ENCODE data around the gene SQOR.
"Not testable (repeated sequence)": the region's sequence is repeated elsewhere in the genome, so short reads cannot be mapped to it uniquely, and the experiment has no call there.

SQOR gene

DNA sequence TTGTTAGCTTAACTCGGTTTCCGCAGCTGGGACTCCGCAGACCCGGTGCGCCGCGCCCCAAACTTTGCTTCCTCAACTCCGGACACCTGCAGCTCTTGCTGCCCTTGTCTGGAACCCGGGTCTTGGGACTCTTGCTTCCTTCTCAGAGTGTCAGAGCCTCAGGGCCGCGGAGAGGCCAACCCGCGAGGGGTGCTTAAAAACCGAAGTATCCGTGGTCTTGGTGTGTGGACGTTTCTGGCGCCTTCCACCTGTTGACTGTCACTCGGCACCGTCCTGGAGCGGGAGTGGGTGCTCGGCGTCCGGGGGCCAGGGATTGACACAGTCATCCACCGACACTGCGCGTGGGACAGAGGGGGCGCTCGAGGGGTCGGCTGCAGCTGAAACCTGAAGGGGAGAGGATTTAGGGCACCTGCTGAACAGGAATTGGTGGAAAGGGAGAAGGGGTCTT, 386 bp downstream of the SQOR start:
- DNase-seq = no peak

DNA sequence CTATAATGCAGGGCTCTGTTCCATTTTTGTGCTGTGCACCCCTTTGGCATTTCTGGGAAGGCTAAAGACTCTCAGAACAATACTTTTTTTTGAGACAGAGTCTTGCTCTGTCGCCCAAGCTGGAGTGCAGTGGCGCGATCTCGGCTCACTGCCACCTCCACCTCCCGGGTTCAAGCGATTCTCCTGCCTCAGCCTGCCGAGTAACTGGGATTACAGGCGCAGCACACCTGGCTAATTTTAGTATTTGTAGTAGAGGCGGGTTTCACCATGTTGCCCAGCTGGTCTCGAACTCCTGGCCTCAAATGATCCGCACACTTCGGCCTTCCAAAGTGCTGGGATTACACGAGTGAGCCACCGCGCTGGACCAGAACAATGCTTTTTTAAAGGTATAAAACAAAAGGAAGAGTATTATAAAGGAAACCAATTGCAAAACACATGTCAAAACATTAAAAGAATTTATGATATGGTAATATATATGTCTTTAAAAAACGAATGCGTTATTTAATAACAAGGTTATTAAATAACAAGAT, 999 bp downstream of the SQOR start:
- no peak for DNase-seq

DNA sequence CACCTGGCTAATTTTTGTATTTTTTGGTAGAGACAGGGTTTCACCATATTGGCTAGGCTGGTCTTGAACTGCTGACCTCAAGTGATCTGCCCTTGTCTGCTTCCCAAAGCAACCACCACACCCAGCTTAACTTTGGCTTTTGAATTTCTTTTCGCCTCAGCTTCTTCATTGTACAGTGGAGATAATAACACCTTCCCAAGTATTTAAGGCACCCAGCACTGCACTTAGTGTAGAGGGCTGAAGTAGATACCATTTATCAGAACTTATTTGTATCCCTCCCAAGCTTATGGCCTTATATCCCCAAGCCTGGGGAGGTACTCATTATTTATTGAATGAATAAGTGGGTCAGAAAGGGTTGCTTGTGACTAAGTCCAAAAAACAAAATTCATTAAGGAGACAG, 2.3 kb downstream of the SQOR start:
- DNase-seq = no peak

DNA sequence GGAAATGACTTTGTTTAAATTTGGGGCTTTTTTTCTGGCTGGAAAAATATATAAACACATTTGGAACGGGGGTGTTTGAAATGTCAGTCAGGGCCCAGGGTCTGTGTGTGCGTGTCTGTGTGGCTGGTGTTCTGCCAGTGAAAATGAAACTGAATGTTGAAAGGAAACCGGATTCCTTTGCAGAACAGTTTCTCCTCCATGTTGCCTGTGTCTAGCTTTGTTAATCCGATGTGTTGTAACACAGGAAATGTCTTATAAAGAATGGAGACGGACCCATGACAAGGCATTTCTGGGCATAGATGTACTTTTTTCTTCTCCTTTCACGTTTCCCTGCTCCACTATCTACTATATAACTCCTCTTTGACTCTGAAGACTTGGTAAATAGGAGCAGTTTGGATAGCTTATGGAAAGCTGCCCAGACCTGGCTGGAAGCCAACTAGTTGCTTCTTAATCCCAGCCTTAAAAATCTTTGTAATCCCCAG, 2.8 kb downstream of the SQOR start:
- no peak for DNase-seq

DNA sequence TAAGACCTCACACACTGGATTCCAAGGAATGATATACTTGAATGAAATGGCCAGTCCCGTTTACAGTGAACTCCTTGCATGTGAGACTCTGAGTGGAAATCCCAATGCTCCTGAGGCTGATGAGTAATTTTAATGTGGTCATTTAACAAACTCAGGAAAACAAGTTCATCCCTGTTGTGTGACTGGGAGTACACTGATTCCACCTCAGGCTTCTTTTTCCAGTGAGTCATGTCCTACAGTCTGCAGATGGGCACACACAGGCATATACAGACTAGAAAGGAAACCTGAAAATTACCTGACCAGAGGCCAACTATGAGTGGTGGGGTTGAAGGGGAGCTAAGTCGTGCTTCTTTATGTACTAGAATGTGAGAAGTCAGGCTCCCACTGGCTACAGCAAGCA, 5.8 kb downstream of the SQOR start:
- DNase-seq = no peak

DNA sequence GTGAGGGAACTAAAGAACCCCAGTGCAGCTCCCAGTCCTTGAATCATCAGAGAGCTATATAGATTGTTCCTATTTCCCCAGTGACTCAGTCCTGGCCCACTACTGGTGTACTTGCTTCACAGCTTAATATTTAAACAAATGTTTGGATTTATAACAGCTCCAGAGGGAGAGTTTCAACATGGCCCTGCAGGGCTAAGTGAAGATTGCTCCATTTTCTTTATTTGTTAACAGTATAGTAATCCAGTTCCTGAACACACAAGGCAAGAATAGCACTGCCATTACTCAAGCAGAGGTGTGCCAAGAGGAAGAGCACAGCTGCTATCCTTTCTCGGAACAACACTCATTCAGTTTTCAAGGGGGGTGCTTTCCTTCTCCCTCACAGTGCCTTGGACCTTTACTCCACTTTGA, 6.5 kb downstream of the SQOR start:
- DNase-seq = no peak

DNA sequence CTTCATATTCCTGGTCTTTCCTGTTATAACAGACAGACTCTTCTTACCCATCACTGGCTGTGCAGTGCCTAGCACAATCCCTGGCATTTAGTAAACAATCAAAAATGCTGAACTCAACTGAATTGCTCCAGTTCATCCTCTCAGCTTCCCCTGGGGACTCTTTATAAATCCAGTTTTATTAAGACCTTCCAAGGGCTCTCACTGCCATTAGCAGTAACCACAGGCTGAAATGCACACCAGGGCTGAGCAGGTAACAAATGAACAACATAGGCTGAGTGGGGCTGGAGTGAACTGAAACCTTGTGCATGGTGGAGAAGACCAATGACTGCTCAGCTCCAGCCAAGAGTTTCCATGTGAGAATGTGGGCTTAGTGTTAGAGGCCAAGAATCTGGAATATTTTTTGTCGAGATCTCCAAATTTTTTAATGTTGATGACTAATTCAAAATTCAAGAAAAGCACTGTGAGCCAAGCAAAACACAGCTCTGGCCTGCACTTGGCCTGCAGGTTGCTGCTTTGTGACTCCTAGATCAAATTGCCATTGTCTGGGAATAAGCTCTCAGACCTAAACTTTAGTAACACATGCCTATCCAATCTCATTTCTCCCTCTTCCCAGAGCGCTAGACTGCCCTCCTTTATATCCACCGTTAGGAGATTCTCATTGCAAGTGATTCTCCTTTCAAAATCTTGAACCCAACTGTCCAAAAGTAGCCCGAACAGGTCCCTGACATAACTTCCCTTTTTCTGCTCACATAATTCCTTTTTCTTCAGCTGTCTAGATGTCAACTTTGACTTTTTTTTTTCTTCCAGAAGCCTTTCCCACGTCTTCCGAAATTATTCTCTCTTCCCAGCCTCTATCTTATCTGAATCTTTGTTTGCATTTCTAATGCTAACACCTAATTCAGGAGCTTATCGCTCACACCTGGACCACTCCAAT, 7.4 kb downstream of the SQOR start:
- peak; percentile 3 for DNase-seq

DNA sequence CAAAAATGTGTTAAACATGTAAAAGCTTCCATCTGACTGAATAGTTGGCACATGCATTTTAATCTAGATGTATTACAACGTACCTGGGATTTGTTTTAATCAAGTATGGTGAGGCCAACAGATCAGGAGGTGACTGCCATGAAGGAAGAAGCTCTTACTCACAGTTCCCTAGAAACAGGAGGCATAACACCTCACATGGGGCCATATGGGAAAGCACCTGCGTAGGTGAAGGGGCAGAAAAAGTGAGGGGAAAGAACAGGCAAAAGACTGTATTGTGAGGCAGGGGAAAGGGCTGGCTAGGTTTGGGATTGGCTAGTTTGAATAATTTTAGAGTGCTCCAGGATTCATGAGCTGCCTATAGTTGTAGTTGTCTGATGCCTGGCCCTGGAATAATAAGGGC, 9.6 kb downstream of the SQOR start:
- DNase-seq = no peak

DNA sequence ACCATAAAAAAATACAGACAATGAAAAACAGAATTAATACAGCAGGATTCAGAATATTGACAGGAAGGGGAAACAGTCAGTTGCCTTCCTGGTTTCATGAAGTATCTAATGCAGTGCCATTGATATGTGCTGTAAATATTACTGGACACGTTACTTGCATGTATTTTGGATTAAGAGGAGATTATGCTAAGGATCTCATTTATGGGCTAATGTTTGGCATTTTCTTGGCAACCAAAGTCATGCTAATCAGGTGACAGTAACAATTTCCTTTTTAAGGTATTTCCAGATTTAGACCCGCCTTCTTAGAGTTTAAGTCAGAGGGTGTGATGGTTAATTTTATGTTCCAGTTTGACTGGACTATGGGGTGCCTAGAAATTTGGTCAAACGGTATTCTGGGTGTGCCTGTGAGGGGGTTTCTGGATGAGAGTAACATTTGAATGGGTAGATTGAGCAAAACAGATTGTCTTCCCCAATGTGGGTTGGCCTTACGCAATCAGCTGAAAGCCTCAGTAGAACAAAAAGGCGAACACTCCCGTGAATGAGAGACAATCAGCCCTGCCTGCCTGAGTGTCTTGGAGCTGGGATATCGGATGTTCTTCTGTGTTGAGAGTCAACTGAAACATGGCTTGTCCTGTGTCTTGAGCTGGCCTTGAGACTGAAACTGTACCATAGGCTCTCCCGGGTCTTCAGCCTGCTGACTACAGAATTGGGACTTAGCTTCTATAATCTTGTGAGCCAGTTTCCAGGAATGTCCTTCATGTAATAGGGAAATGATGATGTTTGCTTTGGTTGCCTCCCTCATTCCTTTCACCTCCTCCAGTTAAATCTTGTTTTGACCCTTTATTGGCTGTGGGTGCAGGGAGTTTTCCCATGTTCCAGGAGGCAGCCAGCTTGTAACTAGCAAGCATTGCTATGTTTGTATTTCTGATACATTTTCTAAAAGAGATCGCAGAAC, 10.5 kb downstream of the SQOR start:
- no peak for DNase-seq

DNA sequence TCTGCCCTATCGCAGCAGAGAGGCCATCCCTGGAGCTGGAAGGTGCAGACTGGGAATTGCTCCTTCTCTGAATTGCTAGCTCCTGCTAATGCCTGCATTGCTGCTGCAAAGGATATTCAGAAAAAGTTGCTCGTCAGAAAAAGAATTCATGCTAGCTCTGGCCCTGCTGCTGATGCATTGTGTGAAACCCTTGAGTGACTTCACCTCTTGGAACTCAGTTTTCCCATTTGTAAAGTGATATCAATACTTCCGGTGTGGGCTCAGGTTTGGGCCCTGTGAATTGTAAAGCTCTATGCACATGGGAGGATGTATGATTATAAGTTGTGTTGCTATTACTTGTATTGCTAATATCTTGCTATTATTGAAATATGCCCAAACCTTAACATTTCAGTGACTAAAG, 11.4 kb downstream of the SQOR start:
- DNase-seq = no peak

DNA sequence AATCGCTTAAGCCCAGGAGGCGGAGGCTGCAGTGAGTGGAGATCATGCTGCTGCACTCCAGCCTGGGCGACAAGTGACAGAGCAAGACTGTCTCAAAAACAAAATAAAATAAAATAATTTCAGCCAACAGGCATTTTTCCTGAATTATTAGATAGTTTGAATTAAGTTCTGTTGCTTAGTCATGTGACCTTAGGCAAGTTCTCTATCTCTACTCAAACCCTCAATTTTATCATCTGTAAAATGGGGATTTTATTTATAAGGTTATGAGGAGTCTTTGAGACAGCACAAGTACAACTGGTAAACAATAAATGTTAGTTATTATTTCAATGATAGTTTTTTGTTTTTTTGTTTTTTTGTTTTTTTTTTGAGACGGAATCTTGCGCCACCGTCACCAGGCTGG, 13.0 kb downstream of the SQOR start:
- DNase-seq = no peak

DNA sequence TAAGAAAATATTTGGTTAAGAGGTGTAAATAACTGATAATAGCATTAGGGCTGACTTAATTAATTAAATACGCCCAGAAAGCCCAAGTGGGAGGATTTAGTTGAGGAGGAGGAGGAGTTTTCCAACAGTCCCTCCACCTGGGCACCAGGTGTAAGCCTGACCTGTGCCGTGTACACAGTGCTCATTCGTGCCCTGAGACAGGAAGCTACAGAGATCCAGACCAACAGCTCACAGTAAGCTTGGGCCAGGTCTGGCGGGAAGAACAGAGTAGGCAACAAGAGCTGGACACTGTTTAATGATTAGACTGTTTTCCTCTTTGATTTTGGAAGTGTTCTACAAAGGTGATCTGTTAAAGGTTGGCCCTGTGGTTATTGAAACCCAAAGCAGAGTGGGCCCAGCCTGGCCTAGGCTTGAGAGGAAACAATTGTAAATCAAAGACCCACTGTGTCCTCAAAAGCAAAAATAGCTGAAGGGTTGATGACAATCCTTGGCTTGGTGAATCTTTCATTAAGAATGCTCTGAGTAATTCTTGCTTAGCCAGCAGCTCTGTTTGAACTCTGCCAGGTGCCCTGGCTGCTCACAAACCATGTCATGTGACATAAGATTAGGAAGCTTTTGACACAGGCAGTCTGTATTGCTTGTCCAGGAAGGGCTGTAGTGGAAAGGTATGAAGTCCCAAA, 13.8 kb downstream of the SQOR start:
- no peak for DNase-seq

DNA sequence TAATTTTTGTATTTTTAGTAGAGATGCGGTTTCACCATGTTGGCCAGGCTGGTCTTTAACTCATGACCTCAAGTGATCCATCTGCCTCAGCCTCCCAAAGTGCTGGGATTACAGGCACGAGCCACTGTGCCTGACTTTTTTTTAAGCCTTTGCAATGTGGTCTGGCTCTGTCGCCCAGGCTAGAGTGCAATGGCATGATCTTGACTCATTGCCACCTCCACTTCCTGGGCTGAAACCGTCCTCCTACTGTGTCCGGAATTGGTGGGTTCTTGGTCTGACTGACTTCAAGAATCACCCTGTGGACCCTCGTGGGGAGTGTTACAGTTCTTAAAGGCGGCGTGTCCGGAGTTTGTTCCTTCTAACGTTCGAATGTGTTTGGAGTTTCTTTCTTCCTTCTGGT, 15.2 kb downstream of the SQOR start:
- not testable (repeated sequence) for DNase-seq

DNA sequence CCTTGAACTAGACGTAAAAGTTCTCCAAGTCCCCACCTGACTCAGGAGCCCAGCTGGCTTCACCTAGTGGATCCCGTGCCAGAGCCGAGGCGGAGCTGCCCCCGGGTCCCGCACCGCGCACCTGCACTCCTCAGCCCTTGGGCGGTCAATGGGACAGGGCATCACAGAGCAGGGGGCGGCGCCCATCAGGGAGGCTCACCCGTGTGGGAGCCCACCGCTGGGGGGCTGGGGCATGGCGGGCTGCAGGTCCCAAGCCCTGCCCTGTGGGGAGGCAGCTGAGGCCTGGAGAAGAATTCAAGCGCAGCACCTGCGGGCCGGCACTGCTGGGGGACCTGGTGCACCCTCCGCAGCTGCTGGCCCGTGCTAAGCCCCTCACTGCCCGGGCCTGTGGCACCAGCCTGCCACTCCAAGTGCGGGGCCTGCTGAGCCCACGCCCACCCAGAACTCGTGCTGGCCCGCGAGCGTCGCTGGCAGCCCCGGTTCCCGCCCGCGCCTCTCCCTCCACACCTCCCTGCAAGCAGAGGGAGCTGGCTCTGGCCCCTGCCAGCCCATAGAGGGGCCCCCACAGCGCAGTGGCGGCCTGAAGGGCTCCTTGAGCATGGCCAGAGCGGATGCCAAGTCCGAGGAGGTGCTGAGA, 16.2 kb downstream of the SQOR start:
- DNase-seq = no peak

DNA sequence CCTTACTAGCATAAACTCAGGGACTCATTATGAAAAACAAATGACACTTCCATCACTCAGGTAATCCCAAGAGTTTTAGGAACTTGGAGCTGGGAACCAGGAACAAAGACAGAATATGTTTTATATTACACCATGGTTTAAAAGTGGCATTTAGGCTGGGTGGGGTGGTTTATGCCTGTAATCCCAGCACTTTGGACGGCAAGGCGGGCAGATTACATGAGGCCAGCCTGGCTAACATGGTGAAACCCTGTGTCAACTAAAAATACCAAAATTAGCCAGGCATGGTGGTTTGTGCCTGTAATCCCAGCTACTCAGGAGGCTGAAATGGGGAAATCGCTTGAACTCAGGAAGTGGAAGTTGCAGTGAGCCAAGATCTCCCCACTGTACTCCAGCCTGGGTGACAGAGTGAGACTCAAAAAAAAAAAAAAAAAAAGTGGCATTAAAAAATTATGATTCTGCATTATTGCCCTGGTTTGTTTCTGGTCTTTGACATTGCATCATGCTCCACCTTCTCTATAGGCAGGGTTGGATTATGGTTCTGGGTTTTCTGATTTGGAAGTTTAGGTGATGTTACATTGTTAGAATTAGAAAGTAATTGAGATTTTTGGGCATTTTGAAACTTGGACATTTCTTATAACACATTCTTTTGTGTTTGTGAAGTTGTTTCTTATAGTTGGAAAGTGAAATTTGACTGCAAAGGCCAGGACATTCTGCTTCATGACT, 19.0 kb downstream of the SQOR start:
- DNase-seq = no peak

DNA sequence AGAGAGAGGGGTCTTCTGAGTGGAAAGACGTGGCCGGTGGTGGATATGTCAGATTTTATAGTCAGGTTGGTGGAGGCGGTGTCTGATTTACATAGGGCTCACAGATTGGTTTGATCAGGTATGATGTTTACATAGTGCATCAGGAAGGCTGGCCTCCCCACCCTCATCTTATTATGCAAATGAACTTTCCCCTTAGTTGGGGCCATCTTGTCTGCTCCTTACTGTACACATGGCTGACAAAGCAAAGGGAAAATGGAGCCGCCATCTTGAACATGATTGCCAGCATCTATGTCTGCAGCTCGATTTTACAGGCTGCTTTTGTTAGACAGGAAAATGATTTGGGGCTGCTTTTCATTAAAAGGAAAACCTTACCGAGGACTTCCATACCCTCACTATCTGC, 19.9 kb downstream of the SQOR start:
- DNase-seq = no peak

DNA sequence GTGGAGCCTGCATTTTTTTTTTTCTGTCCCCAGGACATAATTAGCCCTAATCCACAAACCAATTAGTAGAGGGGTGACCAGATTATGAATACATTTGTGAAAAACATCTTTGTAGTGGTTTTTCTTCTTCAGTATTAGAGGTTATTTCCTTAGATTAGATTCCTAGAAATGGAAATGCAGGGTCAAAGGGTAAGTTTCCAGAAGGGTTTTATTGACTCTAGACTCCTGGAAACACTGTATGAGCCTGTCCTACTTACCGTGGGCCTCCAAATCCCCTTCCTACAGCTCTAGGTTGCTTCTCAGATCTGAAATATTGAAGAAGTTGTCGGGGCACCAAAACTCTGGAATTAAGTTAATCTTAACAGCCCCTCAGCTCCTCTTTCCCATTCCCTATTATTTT, 22.4 kb downstream of the SQOR start:
- no peak for DNase-seq

DNA sequence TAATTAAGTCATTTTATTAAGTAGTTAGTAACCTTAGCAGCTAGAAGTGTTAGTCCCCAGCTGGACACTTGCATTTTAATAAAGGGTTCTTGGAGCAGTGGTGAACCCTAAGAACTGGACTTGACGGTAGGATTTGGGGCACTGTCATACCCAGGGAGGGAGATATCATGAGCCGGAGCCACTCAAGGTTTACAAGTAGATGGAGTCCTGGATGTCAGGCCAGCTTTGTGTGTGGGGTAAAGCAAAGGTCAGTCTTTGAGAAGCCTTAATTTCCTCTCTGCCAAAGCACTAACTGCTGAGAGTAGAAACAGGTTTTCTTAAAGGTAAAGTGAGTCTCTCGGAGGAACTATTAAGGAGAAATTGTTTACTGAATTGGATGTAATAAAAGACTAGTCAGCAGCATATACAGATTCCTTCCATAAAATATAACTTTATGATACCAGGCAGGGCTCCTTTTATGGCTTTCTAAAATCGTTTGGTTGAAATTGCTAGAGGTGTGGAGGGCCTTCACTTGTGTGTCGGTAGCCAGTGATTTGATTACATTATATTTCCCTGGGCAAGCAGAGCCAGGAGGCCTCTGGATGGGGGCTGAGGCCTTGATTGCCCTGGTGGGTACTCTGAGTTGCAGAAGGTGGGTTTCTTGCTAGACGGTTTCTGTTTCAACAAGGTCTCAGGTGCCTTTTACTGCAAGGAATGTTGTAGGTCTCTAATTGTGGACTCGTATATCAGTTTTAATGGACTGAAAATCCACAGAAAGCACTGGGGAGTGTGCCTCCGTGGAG, 23.1 kb downstream of the SQOR start:
- no peak for DNase-seq

DNA sequence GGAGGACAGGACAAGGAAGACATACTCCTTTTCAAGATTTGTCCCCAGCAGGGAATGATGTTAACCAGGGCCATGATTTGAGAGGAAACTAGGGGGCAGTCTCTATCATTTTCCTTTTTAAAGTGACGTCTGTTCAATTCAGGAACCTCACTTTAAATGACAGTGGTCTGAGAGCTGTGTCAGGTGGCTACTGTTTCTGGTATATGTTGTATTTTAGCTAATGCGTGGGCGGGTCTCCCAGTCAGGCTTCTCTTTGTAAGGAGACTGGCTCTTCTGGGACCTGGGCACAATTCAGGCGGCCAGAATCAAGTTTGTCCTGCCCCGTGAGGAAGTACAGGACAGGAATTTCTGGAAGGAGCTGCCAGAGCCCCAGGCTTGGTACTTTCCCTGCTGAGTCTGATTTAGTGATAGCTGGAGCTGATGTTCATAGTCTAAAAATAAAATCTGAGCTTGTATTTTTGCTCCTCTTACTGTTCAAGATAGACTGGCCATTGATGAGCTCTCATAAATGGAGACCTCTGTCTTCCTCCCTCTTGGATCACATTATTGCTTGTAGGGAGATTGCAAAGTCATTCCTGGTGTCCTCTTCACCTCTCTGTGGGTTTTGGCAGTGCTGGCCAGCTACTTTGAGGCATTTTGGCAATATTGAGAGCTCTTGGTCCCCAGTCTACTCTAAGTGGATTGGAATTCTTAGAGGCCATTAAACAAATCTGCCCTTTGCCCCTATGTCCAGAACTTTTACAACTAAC, 25.6 kb downstream of the SQOR start:
- DNase-seq = no peak

DNA sequence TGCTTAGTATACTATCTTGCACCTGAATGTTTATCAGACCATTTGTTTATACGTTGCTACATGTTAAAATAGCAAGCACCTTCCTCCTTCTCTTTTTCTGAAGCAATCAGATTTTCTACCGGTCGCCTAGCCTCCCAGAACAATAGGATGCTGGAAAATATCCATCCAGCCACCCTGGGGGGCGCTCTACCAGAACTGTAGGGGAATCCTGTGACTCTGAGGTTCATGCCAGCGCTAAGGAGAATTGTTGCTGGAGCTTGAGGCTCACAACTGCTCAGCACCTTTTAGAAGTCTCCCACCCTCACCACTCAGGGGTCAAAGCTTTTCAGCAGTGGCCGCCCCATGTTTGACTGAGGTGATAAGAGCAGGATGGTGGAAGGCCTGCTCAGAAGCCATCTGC, 27.5 kb downstream of the SQOR start:
- DNase-seq = no peak

Data from NCI-H2107 (cell line).